Fibroblast of pulmonary artery (primary cell): ENCODE data around the gene ZNF827.
A peak's percentile ranks its signal among the peaks of the same experiment; 100 is the strongest.

Experiments used
- DNase-seq: peaks from one replicate; pipeline ENCODE4 v3.0.0-alpha.2; 2010; ENCODE audit warnings: low read depth
- H3K4me3 ChIP-seq: replicated peaks from 2 replicates; pipeline ENCODE4 v1.5.1; 2011; ENCODE audit warnings: low read depth, mild to moderate bottlenecking, control low read depth, low read length, moderate library complexity
- CTCF ChIP-seq: IDR thresholded peaks from 2 replicates; pipeline ENCODE4 v1.5.1; 2011; ENCODE audit warnings: mild to moderate bottlenecking, control low read depth, low read length, inconsistent platforms; ENCODE audit errors: missing control alignments

Gene ZNF827

GRCh38 chr4:145818011-145818410 lies 120.6 kb downstream of the ZNF827 start:
- DNase-seq, result no peak
- H3K4me3 ChIP-seq, result no peak overlapping the region
- TF ChIP-seq CTCF, result no peak

GRCh38 chr4:145816091-145816490 lies 122.5 kb downstream of the ZNF827 start:
- no peak for DNase-seq
- TF ChIP-seq CTCF, result no peak
- no peak overlapping the region for H3K4me3 ChIP-seq

GRCh38 chr4:145815626-145816025 lies 123.0 kb downstream of the ZNF827 start:
- no peak for DNase-seq
- TF ChIP-seq CTCF, result no peak
- no peak overlapping the region for H3K4me3 ChIP-seq

- H3K4me3 ChIP-seq, result no peak overlapping the region
- no peak for TF ChIP-seq CTCF
- DNase-seq, result no peak
These were observed 123.5 kb downstream of the ZNF827 start for GRCh38 chr4:145815027-145815612.

GRCh38 chr4:145814246-145814645 lies 124.4 kb downstream of the ZNF827 start:
- TF ChIP-seq CTCF, result no peak
- H3K4me3 ChIP-seq, result no peak overlapping the region
- DNase-seq, result no peak

GRCh38 chr4:145812919-145813318 lies 125.7 kb downstream of the ZNF827 start:
- peak; percentile 33 for DNase-seq
- no peak overlapping the region for H3K4me3 ChIP-seq
- no peak for TF ChIP-seq CTCF

- H3K4me3 ChIP-seq, result no peak overlapping the region
- TF ChIP-seq CTCF, result no peak
- no peak for DNase-seq
These were observed 129.6 kb downstream of the ZNF827 start for GRCh38 chr4:145808848-145809512.
